ENCODE data around the gene GCHFR. TPM values are rescaled to one million over a fixed set of nuclear protein-coding genes. Genes with fewer than 3 reads are reported as not detected.

GCHFR gene
- total and polyA plus RNA-seq, 3 experiments from 2014 or later, result 19.5 to 114 (median 21.5) TPM

GRCh38 chr15:40755812-40756208 is 8.1 kb upstream of the GCHFR start:
- peak overlapping the region; percentile 92 for H3K27ac ChIP-seq (ENCODE audit: low read depth, low read length)
- POLR2A ChIA-PET, result interaction anchor here (0.7 kb wide), 1 partner anchor 12 kb away, joined by 3 read pairs; no protein-coding TSS in a partner anchor
- DNase-seq, result no peak
- no peaks in the 10 kb centered on the region for H3K27me3 ChIP-seq (ENCODE audit: insufficient read depth, low read length, poor library complexity, severe bottlenecking)
- H3K4me1 Mint-ChIP-seq, result peaks cover 19 to 33% (median 29%) of the 10 kb centered on the region in 3 donors
- peak overlapping the region; percentile 86 to 99 (median 93) for H3K4me3 Mint-ChIP-seq
- peak overlapping the region; percentile 75 for H3K4me3 ChIP-seq (ENCODE audit: low read length)
- peaks cover 12% of the 10 kb centered on the region for H3K36me3 ChIP-seq (ENCODE audit: insufficient read depth, low read length)
- peaks cover 0 to 34% (median 1%) of the 10 kb centered on the region in 3 donors for H3K36me3 Mint-ChIP-seq
- H3K9me3 Mint-ChIP-seq, result no peaks in the 10 kb centered on the region
- H3K4me1 ChIP-seq (ENCODE audit: insufficient read depth, low read length), result peaks cover 15% of the 10 kb centered on the region
- CTCF ChIA-PET, result interaction anchor here (1.1 to 1.6 kb wide), 3 partner anchors 10 to 136 kb away, joined by 3 to 6 read pairs (median 4); no protein-coding TSS in a partner anchor
- no peaks in the 10 kb centered on the region for H3K27me3 Mint-ChIP-seq
- no peaks in the 10 kb centered on the region for H3K9me3 ChIP-seq (ENCODE audit: low read length)
- H3K27ac Mint-ChIP-seq, result peak overlapping the region in 7 of 8 donors; percentile 88 to 98 (median 93)

- H3K27ac ChIP-seq (ENCODE audit: low read depth, low read length), result no peak overlapping the region
- H3K9me3 ChIP-seq (ENCODE audit: low read length), result no peaks in the 10 kb centered on the region
- Mint-ChIP-seq H3K36me3 (peaks cover 0 to 22% (median 1%) of the 10 kb centered on the region in 3 donors), H3K4me1 (peaks cover 19 to 28% (median 28%) of the 10 kb centered on the region in 3 donors), H3K9me3 (no peaks in the 10 kb centered on the region), H3K27me3 (no peaks in the 10 kb centered on the region), H3K4me3 (peak overlapping the region in 6 of 7 donors; percentile 15 to 86 (median 49)), H3K27ac (peak overlapping the region in 6 of 8 donors; percentile 2 to 72 (median 55))
- peaks cover 1% of the 10 kb centered on the region for H3K36me3 ChIP-seq (ENCODE audit: insufficient read depth, low read length)
- peaks cover 15% of the 10 kb centered on the region for H3K4me1 ChIP-seq (ENCODE audit: insufficient read depth, low read length)
- POLR2A ChIA-PET, result no interaction called here
- no peak overlapping the region for H3K4me3 ChIP-seq (ENCODE audit: low read length)
- no peak for DNase-seq
- CTCF ChIA-PET, result interaction anchor here (1.3 to 1.6 kb wide), 2 partner anchors 8 to 135 kb away, joined by 3 to 6 read pairs; no protein-coding TSS in a partner anchor
- no peaks in the 10 kb centered on the region for H3K27me3 ChIP-seq (ENCODE audit: insufficient read depth, low read length, poor library complexity, severe bottlenecking)
Observed at GRCh38 chr15:40756938-40757337, 6.9 kb upstream of the GCHFR start.

GRCh38 chr15:40759961-40760360 is 3.9 kb upstream of the GCHFR start:
- H3K27ac ChIP-seq (ENCODE audit: low read depth, low read length), result no peak overlapping the region
- Mint-ChIP-seq H3K9me3 (no peaks in the 10 kb centered on the region), H3K27me3 (no peaks in the 10 kb centered on the region), H3K27ac (no peak overlapping the region), H3K4me1 (peaks cover 13 to 20% (median 17%) of the 10 kb centered on the region in 3 donors), H3K4me3 (peak overlapping the region in 1 of 7 donors; percentile 84), H3K36me3 (peaks cover 0 to 6% (median 0%) of the 10 kb centered on the region in 3 donors)
- no peak overlapping the region for H3K4me3 ChIP-seq (ENCODE audit: low read length)
- CTCF ChIA-PET, result no interaction called here
- no peak for DNase-seq
- H3K4me1 ChIP-seq (ENCODE audit: insufficient read depth, low read length), result peaks cover 16% of the 10 kb centered on the region
- no peaks in the 10 kb centered on the region for H3K27me3 ChIP-seq (ENCODE audit: insufficient read depth, low read length, poor library complexity, severe bottlenecking)
- H3K9me3 ChIP-seq (ENCODE audit: low read length), result no peaks in the 10 kb centered on the region
- POLR2A ChIA-PET, result no interaction called here
- H3K36me3 ChIP-seq (ENCODE audit: insufficient read depth, low read length), result no peaks in the 10 kb centered on the region

DNA sequence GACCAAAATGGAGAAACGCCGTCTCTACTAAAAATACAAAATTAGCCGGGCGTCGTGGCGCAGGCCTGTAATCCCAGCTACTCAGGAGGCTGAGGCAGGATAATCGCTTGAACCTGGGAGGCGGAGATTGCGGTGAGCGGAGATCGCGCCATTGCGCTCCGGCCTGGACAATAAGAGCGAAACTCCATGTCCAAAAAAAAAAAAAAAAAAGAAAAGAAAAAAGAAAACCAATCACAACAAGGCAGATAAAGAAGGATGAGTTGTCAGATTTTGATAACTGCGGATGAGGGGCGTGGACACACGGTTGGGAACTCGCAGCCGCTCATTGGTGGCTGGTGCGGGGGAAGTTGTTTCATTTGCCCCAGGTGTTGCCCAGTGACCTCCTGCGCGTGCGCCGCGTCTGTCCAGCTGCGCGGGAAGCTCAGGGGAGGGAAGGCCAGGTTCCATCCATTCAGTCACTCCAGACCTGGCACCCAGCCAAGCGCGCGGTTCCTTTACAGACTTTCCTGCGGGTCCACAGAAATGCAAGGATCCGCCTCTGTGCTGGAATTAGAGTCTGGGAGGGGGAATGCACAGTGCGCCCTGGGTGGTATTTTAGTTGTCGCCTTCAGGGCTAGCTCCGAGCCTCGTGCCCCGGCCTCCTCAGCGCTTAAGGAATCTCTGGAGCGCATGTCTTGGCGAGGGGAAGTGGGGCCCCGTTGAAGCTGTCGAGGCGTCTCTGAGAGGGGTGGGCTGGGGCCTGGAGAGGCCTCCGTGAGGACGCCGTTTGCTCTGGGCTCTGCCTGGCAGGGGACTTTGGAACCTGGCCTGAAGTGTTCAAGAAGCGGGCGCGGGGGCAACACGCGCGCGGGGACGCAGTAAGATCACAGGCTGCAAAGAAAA is 708 bp upstream of the GCHFR start:
- Histone ChIP-seq H3K4me1 (ENCODE audit: insufficient read depth, low read length) (peaks cover 27% of the 10 kb centered on the region), H3K4me3 (ENCODE audit: low read length) (peak overlapping the region; percentile 74), H3K9me3 (ENCODE audit: low read length) (no peaks in the 10 kb centered on the region), H3K27ac (ENCODE audit: low read depth, low read length) (peak overlapping the region; percentile 66), H3K27me3 (ENCODE audit: insufficient read depth, low read length, poor library complexity, severe bottlenecking) (no peaks in the 10 kb centered on the region), H3K36me3 (ENCODE audit: insufficient read depth, low read length) (no peaks in the 10 kb centered on the region)
- H3K27ac Mint-ChIP-seq, result peak overlapping the region; percentile 80 to 98 (median 90)
- DNase-seq, result peak in 2 of 5 donors; percentile 42 to 63
- CTCF ChIA-PET, result interaction anchor here (0.7 to 9.7 kb wide), 6 partner anchors 11 to 174 kb away, joined by 3 to 45 read pairs (median 4); no protein-coding TSS in a partner anchor
- H3K36me3 Mint-ChIP-seq, result peaks cover 0 to 16% (median 0%) of the 10 kb centered on the region in 3 donors
- no peaks in the 10 kb centered on the region for H3K9me3 Mint-ChIP-seq
- peak overlapping the region; percentile 86 to 95 (median 90) for H3K4me3 Mint-ChIP-seq
- POLR2A ChIA-PET, result interaction anchor here (0.8 to 2.0 kb wide), 4 partner anchors 19 to 68 kb away, joined by 3 to 9 read pairs (median 4); partner anchors contain the start of gene RAD51
- peaks cover 15 to 35% (median 22%) of the 10 kb centered on the region in 3 donors for H3K4me1 Mint-ChIP-seq
- no peaks in the 10 kb centered on the region for H3K27me3 Mint-ChIP-seq

DNA sequence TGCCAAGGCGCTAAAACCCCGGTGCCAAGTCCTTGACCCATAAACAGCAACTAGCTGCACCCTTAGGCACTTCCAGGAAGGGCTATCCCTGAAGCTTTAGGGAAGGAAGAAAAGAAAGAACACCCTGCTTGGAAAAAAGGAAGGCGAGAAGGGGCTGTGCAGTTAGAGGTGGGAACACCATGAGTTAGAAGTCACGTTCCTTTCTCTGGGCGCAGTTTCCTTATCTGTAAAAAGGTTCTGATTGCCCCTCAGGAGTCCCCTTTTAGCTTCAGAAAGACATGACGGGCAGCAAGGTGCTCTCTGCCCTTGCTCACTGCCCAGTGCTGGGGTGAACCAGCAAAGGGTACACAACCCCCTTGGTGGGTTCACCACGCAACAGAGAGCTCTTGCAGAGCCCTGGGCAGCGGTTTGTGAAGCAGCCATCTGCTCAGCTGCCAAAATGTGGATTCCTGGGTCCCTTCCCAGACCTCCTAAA is 798 bp downstream of the GCHFR start:
- H3K36me3 Mint-ChIP-seq, result peaks cover 0 to 26% (median 0%) of the 10 kb centered on the region in 3 donors
- DNase-seq, result no peak
- ChIA-PET POLR2A (interaction anchor here (1.0 to 1.4 kb wide), 2 partner anchors 14 to 21 kb away, joined by 3 to 4 read pairs; no protein-coding TSS in a partner anchor), CTCF (interaction anchor here (0.9 to 9.7 kb wide), 7 partner anchors 8 to 23 kb away, joined by 3 to 45 read pairs (median 5); no protein-coding TSS in a partner anchor)
- H3K27ac Mint-ChIP-seq, result peak overlapping the region; percentile 80 to 98 (median 96)
- Histone ChIP-seq H3K27ac (ENCODE audit: low read depth, low read length) (peak overlapping the region; percentile 66), H3K9me3 (ENCODE audit: low read length) (no peaks in the 10 kb centered on the region), H3K27me3 (ENCODE audit: insufficient read depth, low read length, poor library complexity, severe bottlenecking) (no peaks in the 10 kb centered on the region), H3K4me1 (ENCODE audit: insufficient read depth, low read length) (peaks cover 38% of the 10 kb centered on the region), H3K4me3 (ENCODE audit: low read length) (peak overlapping the region; percentile 74), H3K36me3 (ENCODE audit: insufficient read depth, low read length) (no peaks in the 10 kb centered on the region)
- H3K27me3 Mint-ChIP-seq, result no peaks in the 10 kb centered on the region
- peak overlapping the region; percentile 86 to 95 (median 90) for H3K4me3 Mint-ChIP-seq
- no peaks in the 10 kb centered on the region for H3K9me3 Mint-ChIP-seq
- peaks cover 26 to 50% (median 33%) of the 10 kb centered on the region in 3 donors for H3K4me1 Mint-ChIP-seq

GRCh38 chr15:40766194-40766815 is 2.4 kb downstream of the GCHFR start:
- Histone ChIP-seq H3K36me3 (ENCODE audit: insufficient read depth, low read length) (no peaks in the 10 kb centered on the region), H3K27ac (ENCODE audit: low read depth, low read length) (no peak overlapping the region), H3K4me1 (ENCODE audit: insufficient read depth, low read length) (peaks cover 42% of the 10 kb centered on the region), H3K4me3 (ENCODE audit: low read length) (no peak overlapping the region), H3K27me3 (ENCODE audit: insufficient read depth, low read length, poor library complexity, severe bottlenecking) (no peaks in the 10 kb centered on the region), H3K9me3 (ENCODE audit: low read length) (no peaks in the 10 kb centered on the region)
- Mint-ChIP-seq H3K27ac (peak overlapping the region; percentile 59 to 97 (median 93)), H3K36me3 (peaks cover 0 to 31% (median 2%) of the 10 kb centered on the region in 3 donors), H3K9me3 (no peaks in the 10 kb centered on the region), H3K27me3 (no peaks in the 10 kb centered on the region), H3K4me3 (peak overlapping the region in 1 of 7 donors; percentile 15), H3K4me1 (peaks cover 32 to 57% (median 39%) of the 10 kb centered on the region in 3 donors)
- POLR2A ChIA-PET, result no interaction called here
- CTCF ChIA-PET, result interaction anchor here (1.3 to 9.7 kb wide), 4 partner anchors 10 to 16 kb away, joined by 3 to 45 read pairs (median 4); no protein-coding TSS in a partner anchor
- DNase-seq, result no peak

DNA sequence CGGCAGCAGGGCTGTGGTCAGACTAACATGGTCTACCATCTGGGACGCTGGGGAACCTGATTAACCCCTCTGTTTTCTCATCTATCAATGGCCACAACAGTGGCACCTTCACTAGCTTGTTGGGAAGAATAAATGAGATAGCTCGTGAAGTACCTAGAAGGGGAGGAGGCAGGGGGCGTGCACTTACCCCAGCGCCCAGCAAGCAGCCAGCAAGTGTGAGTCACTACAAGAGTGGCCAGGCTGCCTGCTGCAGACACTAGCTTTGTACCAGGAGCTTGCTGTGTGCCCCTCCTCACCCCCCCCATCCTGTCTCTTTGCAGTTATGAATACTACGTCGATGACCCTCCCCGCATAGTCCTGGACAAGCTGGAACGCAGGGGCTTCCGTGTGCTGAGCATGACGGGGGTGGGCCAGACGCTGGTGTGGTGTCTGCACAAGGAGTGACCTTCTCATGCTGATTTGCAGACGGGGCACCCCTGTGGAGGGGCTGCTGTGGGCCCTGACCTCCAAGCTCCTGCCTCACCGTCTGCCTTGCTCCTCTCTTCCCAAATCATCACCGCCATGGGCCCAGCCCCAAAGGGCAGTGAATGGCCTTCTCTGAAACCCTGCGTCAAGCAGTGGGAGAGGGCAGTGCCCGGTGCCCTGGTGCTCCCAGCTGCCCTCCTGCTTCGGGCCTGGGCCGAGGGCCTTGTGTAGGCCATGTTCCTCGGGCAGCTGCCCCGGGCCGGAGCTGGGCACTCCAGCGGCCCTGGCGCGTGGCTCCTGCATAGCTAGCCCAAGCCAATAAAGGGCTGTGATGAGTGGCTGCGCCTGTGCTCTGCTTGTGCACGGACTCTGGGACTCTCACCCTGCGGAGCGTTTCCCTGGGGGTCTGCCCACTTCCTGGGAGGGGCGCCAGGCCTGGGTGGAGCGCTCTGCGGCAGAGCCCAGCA is 3.3 kb downstream of the GCHFR start:
- Mint-ChIP-seq H3K27ac (peak overlapping the region in 2 of 8 donors; percentile 60 to 64), H3K9me3 (no peaks in the 10 kb centered on the region), H3K4me1 (peaks cover 32 to 57% (median 39%) of the 10 kb centered on the region in 3 donors), H3K27me3 (no peaks in the 10 kb centered on the region), H3K4me3 (no peak overlapping the region), H3K36me3 (peaks cover 0 to 33% (median 2%) of the 10 kb centered on the region in 3 donors)
- no peak overlapping the region for H3K27ac ChIP-seq (ENCODE audit: low read depth, low read length)
- no peak overlapping the region for H3K4me3 ChIP-seq (ENCODE audit: low read length)
- ChIA-PET CTCF (interaction anchor here (1.1 to 9.7 kb wide), 3 partner anchors 9 to 16 kb away, joined by 3 to 45 read pairs (median 6); no protein-coding TSS in a partner anchor), POLR2A (no interaction called here)
- no peaks in the 10 kb centered on the region for H3K27me3 ChIP-seq (ENCODE audit: insufficient read depth, low read length, poor library complexity, severe bottlenecking)
- no peak for DNase-seq
- H3K4me1 ChIP-seq (ENCODE audit: insufficient read depth, low read length), result peaks cover 42% of the 10 kb centered on the region
- no peaks in the 10 kb centered on the region for H3K9me3 ChIP-seq (ENCODE audit: low read length)
- H3K36me3 ChIP-seq (ENCODE audit: insufficient read depth, low read length), result no peaks in the 10 kb centered on the region
